GM12874 (cell line): ENCODE data around the gene SLC22A13.

Source experiments
- TF ChIP-seq, protein P1 (sequence below): IDR thresholded peaks from 2 replicates; pipeline ENCODE4 v1.5.1; 2011; ENCODE audit warnings: low read depth, mild to moderate bottlenecking, control low read depth, low read length, moderate library complexity; ENCODE audit not compliant: insufficient read depth

SLC22A13 gene

DNA sequence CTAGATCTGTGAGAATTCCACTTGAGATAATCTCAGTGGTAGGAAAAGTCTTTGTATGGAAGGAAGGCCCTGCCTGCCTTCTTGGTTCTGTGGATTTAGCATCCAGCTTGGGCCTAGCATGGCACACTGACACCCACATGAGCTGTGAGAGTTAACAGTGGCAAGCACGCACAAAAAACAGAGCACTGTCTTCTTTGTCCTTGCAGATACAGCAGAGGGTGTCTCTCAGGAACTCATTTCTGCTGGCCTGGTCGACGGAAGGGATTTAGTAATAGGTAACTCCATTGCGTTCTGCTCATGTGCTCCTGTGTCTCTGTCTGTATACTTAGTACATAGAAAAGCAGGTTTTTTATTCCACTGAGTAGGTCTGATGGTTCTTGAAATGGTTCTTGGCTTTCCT is 14.4 kb upstream of the SLC22A13 start:
- TF ChIP-seq, protein P1, sequence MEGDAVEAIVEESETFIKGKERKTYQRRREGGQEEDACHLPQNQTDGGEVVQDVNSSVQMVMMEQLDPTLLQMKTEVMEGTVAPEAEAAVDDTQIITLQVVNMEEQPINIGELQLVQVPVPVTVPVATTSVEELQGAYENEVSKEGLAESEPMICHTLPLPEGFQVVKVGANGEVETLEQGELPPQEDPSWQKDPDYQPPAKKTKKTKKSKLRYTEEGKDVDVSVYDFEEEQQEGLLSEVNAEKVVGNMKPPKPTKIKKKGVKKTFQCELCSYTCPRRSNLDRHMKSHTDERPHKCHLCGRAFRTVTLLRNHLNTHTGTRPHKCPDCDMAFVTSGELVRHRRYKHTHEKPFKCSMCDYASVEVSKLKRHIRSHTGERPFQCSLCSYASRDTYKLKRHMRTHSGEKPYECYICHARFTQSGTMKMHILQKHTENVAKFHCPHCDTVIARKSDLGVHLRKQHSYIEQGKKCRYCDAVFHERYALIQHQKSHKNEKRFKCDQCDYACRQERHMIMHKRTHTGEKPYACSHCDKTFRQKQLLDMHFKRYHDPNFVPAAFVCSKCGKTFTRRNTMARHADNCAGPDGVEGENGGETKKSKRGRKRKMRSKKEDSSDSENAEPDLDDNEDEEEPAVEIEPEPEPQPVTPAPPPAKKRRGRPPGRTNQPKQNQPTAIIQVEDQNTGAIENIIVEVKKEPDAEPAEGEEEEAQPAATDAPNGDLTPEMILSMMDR, result no peak

- TF ChIP-seq, protein P1, result no peak
Measured at GRCh38 chr3:38253704-38254103, 11.9 kb upstream of the SLC22A13 start.

GRCh38 chr3:38254872-38255271 is 10.7 kb upstream of the SLC22A13 start:
- TF ChIP-seq, protein P1, result no peak

GRCh38 chr3:38255627-38256026 is 10.0 kb upstream of the SLC22A13 start:
- TF ChIP-seq, protein P1, result no peak

DNA sequence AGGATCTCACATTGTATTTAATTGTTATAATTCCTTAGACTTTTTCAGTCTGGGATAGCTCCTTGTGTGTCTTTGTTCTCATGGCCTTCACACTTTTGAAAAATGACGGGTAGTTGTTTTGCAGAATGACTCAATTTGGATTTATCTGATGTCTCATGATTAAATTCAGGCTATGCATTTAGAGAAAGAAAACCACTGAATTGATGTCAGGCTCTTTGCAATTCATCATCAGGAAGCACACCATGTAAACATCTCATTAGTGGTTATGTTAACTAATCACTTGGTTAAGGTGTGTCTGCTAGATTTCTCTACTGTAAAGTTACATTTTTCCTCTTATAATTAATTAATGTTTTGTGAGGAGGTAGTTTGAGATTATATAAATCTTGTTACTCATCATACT is 8.0 kb upstream of the SLC22A13 start:
- TF ChIP-seq, protein P1, result no peak

- TF ChIP-seq, protein P1, result no peak
Measured at GRCh38 chr3:38260474-38260873, 5.1 kb upstream of the SLC22A13 start.

- TF ChIP-seq, protein P1, result no peak
Measured at GRCh38 chr3:38264353-38264771, 1.2 kb upstream of the SLC22A13 start.

DNA sequence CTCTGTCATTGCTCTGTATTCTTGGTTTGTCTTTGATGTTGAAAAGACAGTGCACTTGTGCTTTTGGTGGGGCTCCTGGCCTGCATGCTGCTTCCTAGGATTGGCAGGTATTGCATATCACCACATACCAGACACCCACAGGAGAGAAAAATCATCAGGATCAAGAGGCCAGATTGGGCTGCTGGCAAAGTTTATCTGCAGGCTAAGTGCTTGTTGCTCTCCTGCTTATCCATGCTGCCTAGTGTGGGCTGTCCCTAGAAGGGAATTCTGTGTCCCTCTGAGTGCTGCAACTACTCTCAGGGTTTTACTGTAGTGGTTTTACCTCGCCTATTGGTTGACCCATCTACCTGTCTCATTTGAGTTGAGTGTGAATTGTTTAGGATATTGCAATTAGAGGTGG is 833 bp upstream of the SLC22A13 start:
- TF ChIP-seq, protein P1, result no peak
